ENCODE data around the gene FAS. TPM values are rescaled to one million over a fixed set of nuclear protein-coding genes. Genes with fewer than 3 reads are reported as not detected.

The FAS gene
- total RNA-seq, 3 donors from 2014 or later (not counting 1 experiment from before 2014, with no cell fraction given) = 17.3 to 29.9 (median 26.5) TPM

- ATAC-seq = peak in 2 of 3 donors; percentile 2 to 16
Measured at GRCh38 chr10:88991899-88992320, 1.3 kb downstream of the FAS start.

GRCh38 chr10:88992921-88993524, 2.4 kb downstream of the FAS start:
- H3K4me3 ChIP-seq (ENCODE audit: low read length) = peak overlapping the region; percentile 94
- peak overlapping the region; percentile 15 for H3K27ac ChIP-seq (ENCODE audit: low read length)
- H3K4me1 Mint-ChIP-seq = peaks cover 50 to 59% of the 10 kb centered on the region in 2 donors
- H3K27me3 Mint-ChIP-seq (ENCODE audit: low read depth in 2 of 2) = no peaks in the 10 kb centered on the region
- H3K9me3 Mint-ChIP-seq = no peaks in the 10 kb centered on the region
- H3K27ac Mint-ChIP-seq = peak overlapping the region; percentile 95 to 96
- H3K27me3 ChIP-seq (ENCODE audit: control insufficient read depth, insufficient read depth, low read length) = no peaks in the 10 kb centered on the region
- 90% methylated on average over 2 of the region's 3 CpGs for WGBS (ENCODE audit: insufficient coverage)
- intact Hi-C loops (cut with micrococcal nuclease) = loop anchor here (5.0 kb wide), 2 partner anchors 156 to 1176 kb away; partner anchors contain the start of gene ATAD1
- H3K9me3 ChIP-seq (ENCODE audit: control insufficient read depth, insufficient read depth, low read length) = no peaks in the 10 kb centered on the region
- peaks cover 19% of the 10 kb centered on the region for H3K4me1 ChIP-seq (ENCODE audit: control insufficient read depth, insufficient read depth, low read length)
- DNase-seq = peak in 1 of 2 donors; percentile 65
- no peak for ATAC-seq
- H3K4me3 Mint-ChIP-seq = peak overlapping the region; percentile 90
- TF ChIP-seq CTCF (IDR thresholded peaks at IDR 0.05) = no peak
- H3K36me3 ChIP-seq (ENCODE audit: control insufficient read depth, insufficient read depth, low read length) = no peaks in the 10 kb centered on the region
- H3K36me3 Mint-ChIP-seq = no peaks in the 10 kb centered on the region

More at GRCh38 chr10:88991899-88992320, 1.3 kb downstream of the FAS start:
- intact Hi-C loops (cut with micrococcal nuclease) = loop anchor here (1.0 to 5.0 kb wide), 4 partner anchors 17 to 1175 kb away; partner anchors contain the start of gene ATAD1
- no peaks in the 10 kb centered on the region for H3K36me3 ChIP-seq (ENCODE audit: control insufficient read depth, insufficient read depth, low read length)
- 13% methylated on average over 6 of the region's 6 CpGs for WGBS (ENCODE audit: insufficient coverage)
- H3K4me1 ChIP-seq (ENCODE audit: control insufficient read depth, insufficient read depth, low read length) = peaks cover 26% of the 10 kb centered on the region
- Mint-ChIP-seq H3K36me3 (no peaks in the 10 kb centered on the region), H3K4me3 (peak overlapping the region; percentile 97), H3K27me3 (ENCODE audit: low read depth in 2 of 2) (no peaks in the 10 kb centered on the region), H3K9me3 (no peaks in the 10 kb centered on the region), H3K27ac (peak overlapping the region; percentile 95 to 96), H3K4me1 (peaks cover 55 to 65% of the 10 kb centered on the region in 2 donors)
- DNase-seq = no peak
- no peak for TF ChIP-seq CTCF (IDR thresholded peaks at IDR 0.05)
- H3K4me3 ChIP-seq (ENCODE audit: low read length) = peak overlapping the region; percentile 94
- no peaks in the 10 kb centered on the region for H3K27me3 ChIP-seq (ENCODE audit: control insufficient read depth, insufficient read depth, low read length)
- peak overlapping the region; percentile 80 for H3K27ac ChIP-seq (ENCODE audit: low read length)
- no peaks in the 10 kb centered on the region for H3K9me3 ChIP-seq (ENCODE audit: control insufficient read depth, insufficient read depth, low read length)

DNA sequence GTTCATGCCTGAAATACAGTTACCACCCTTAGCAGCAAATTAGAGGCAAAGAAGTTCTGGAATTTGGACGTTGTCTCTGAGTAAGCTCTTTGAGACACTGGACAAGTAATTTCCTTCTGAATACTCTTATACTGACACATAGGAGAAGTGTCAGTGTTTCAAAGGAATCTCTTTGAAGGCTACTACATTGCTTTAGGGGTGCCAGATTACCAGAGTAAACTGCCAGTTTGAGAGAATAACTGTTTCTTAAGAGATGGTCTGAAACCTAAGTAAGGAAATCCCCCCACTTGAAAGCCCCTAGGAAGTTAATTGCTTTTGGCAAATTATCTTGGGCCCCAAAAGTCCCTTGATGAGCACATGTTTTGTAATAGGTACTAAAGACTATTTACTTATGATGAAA, 3.4 kb downstream of the FAS start:
- Mint-ChIP-seq H3K27me3 (ENCODE audit: low read depth in 2 of 2) (no peaks in the 10 kb centered on the region), H3K36me3 (no peaks in the 10 kb centered on the region), H3K27ac (peak overlapping the region in 1 of 2 donors; percentile 52), H3K4me3 (peak overlapping the region; percentile 35), H3K4me1 (peaks cover 48 to 56% of the 10 kb centered on the region in 2 donors), H3K9me3 (no peaks in the 10 kb centered on the region)
- Histone ChIP-seq H3K27me3 (ENCODE audit: control insufficient read depth, insufficient read depth, low read length) (no peaks in the 10 kb centered on the region), H3K36me3 (ENCODE audit: control insufficient read depth, insufficient read depth, low read length) (no peaks in the 10 kb centered on the region), H3K4me1 (ENCODE audit: control insufficient read depth, insufficient read depth, low read length) (peaks cover 19% of the 10 kb centered on the region), H3K9me3 (ENCODE audit: control insufficient read depth, insufficient read depth, low read length) (no peaks in the 10 kb centered on the region), H3K27ac (ENCODE audit: low read length) (peak overlapping the region; percentile 19), H3K4me3 (ENCODE audit: low read length) (no peak overlapping the region)
- intact Hi-C loops (cut with micrococcal nuclease) = loop anchor here (5.0 kb wide), 2 partner anchors 157 to 1177 kb away; partner anchors contain the start of gene ATAD1
- no peak for TF ChIP-seq CTCF (IDR thresholded peaks at IDR 0.05)
- peak in 1 of 2 donors; percentile 70 for DNase-seq
- WGBS (ENCODE audit: insufficient coverage) = 60% methylated on average over 1 of the region's 1 CpG
- no peak for ATAC-seq

Data from natural killer cell (primary cell).